ENCODE measurements around the gene PHF21B.
A peak's percentile ranks its signal among the peaks of the same experiment; 100 is the strongest.

The PHF21B gene

DNA sequence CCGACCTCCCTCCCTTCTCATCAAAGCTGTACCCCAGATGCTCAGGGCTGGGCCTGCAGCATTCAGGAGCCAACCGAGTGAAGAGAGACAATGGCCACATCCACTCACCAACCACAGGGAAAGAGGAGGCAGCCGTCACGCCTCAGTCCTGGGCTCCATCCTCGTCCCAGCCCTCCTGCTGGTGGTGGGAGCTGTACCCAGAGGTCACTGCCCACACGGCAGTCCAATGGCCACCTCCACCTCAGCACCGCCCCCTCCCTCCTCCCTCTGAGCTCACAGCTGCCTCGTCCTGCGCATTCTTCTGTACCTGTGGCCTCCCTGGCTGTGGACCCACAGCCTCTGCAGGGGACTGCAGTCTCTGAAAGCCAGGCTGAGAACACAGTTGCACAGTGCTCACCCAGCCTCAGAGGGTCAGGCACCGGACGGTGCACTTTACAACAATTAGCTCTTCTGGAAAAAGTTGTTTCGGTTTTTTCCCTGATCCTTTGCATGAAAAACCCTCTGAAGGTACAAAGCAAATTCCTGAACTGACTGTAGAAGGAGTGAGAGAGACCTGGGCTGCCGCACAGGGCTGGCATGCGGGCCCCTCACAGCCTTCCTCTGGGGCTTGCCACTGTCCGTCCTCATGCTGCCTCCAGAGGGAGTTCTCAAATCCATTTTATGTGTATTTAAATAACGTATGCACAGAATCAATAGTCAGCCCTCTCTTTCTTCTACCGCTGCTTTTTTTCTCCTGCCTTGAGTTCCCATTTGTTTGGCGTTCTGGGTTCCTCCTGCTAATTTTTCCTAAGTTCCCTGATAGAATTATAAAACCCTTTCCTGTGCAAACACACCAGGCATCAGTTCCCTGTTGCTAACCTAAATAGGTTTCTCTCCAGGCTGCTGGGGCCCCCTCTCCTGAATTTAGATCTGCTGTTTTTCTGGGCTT lies 52.7 kb downstream of the PHF21B start:
- DNase-seq, result no peak

DNA sequence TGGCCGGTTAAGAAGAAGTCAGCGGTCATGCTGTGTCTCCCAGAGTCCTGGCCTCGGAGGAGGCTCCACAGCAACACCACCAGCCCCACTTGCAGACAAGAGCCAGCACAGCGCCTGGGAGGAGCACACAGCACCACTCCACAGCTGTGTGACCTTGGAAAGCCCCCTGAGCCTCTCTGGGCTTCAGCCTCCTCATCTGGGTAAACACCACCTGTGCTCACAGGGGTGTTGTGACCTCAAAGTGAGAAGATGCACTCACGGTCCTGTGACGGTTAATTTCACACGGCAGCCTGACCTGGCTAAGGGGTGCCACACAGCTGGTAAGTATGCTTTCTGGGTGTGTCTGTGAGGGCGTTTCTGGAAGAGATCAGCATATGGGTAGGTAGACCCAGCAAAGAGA lies 54.7 kb downstream of the PHF21B start:
- no peak for DNase-seq

DNA sequence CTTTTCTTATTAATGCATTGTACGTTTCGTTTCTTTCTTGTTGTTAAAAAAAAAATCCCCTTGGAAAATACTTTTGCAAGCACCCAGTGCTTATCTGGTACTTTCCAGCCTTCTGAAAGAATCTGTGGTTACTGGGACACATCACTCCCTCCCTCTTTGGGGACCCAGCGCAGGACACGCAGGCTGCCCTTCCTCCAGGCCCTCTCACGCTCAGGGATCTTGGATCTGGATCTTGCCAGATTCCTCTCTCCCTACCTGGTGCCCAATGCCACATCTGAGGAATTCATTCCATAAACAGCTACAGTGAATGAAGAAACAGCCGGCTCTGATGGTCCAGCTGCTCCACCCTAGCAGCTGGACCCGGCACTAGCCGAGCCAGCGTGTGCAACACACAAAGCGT lies 55.7 kb downstream of the PHF21B start:
- no peak for DNase-seq

DNA sequence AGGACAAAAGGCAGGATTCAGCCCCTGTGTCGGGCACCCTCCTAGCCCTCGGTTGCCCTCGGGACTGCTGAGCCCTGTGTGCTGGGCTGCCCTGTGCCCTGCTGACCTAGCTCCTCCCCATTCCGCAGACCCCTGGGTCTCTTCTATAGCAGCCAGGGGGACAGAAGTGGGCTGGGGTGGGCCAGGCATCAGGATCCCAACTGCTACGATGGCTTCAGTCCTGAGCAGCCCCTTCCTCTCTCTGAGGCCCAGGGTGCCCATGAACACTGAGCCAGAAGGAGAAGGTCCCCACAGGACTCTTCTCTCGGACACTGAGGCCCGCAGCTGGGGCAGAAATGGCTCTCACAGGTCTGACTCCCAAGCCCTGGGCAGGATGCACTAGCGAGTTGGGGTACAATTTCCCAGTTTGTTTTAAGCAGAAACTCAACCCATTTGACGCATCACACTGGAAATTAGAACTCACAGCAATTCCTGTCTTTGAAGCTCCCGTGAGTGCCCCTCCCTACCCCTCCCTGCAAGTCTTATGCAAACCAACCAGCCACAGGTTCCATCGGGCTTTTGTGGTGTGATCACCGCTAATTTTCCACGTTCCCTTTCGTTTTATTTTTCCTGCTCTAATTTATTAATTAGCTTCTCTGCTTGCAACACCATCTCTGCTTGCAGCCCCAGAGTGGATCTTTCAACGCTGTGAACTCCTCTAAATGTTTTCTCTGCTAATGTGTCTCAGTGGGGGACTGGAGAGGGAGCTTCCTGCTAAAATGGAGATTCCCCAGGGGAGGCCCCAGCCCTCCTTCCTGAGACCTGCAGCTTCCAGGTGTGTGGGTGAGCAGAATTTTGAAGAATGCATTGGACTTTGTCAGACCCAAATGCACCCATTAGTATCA lies 56.7 kb downstream of the PHF21B start:
- no peak for DNase-seq

DNA sequence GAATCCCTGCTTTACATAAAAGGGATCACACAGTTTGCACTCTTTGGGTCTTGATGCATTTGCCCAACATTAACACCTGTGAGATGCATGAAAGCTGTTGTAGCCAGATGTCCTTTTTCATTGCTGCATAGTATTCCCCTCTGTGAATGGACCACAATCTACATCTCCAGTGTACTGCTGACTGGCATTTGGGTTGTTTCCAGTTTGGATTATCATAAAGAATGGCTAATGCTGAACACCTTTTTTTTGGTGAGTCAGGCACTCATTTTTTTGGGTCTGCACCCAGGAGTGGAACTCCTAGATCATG lies 58.3 kb downstream of the PHF21B start:
- no peak for DNase-seq

DNA sequence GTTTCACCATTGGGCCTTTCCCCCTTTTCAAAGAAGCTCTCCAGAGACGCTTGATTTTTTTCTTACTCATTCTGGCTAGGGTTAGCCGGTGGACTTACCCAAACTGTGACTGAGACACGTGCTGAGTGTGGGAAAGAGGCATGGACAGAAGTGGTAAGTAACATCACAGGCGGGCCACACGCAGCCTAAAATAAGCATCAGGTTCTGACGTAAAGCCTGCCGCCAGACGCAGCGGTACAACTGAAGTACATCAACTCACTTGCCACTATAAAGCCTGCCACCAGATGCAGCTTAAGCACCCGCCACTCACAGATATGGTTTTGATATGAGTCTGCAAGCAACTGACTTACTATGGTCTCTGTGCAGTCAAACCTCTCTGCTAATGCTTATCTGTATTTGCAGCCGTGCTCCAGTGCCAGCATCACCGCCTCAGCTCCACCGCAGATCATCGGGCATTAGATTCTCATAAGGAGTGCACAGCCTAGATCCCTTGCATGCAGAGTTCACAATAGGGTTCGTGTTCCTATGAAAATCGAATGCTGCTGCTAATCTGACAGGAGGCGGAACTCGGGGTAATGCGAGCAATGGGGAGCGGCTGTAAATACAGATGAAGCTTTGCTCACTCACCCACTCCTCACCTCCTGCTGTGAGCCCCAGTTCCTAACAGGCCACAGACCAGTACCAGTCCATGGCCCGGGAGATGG lies 58.8 kb downstream of the PHF21B start:
- no peak for DNase-seq

DNA sequence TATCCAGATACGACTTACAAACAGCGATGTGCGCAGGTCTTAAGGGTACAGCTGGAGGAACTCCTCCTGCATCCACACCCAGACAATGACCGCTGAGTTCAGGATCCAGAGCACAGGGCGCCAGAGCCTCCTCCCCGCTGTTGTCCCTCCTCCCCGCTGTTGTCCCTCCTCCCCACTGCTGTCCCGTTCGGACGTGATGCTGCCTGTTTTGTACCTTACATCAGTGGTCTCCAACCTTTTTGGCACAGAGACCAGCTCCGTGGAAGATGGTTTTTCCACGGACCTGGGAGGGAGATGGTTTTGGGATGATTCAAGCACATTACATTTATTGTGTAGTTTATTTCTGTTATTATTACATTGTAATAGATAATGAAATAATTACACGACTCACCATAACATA lies 62.0 kb downstream of the PHF21B start:
- DNase-seq, result no peak

DNA sequence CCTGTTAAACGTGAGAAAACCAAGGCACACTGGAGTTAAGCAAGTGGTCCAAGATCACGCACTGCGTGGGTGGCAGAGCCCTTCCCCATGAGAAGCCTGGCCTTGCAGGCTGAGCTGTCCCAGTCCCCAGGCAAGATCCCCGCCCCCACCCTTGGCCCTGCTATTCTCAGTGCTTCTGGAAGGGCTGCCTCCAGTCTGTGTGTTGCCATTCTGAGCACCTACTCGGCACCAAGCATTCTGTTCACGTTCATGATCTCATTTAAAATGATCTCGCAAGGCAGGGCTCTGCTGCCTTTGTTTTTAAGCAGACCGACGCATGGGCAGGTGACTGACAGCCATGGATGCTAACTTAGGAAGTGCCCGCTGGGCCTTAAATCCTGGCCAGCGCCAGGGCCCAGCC lies 62.8 kb downstream of the PHF21B start:
- no peak for DNase-seq

DNA sequence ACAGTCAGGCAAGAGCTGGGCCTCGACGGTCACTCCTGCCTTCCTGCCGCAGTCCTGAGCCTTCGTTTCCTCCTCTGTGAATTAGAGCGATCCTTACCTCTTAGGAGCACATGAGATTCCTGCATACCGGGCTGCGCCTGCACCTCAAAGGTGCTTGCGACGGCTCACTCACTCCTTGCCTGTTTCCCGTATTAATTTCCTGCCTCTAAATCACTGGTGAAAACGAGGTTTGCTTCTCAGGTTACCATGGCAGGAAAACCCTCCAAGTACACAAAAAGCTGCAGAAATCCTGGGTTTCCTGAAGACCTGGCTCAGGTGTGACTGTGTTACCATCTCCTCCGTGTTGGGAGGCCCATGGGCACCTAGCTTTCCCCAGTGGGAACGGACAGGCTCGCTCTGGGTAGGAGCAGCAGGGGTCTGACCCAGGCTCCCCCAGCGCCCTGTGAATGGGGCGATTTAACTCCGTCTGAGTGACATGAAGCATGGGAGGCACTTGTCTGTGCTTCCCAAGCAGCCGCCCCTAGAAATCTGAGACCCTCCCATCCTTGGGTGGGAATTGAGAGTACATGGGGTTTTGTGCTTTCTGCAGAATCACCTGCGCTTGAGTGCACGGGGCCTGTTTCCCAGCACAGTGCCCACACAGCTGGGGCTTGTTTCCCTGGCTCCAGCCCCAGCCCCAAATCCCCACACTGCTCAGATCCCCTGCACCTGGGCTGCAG lies 64.8 kb downstream of the PHF21B start:
- no peak for DNase-seq

DNA sequence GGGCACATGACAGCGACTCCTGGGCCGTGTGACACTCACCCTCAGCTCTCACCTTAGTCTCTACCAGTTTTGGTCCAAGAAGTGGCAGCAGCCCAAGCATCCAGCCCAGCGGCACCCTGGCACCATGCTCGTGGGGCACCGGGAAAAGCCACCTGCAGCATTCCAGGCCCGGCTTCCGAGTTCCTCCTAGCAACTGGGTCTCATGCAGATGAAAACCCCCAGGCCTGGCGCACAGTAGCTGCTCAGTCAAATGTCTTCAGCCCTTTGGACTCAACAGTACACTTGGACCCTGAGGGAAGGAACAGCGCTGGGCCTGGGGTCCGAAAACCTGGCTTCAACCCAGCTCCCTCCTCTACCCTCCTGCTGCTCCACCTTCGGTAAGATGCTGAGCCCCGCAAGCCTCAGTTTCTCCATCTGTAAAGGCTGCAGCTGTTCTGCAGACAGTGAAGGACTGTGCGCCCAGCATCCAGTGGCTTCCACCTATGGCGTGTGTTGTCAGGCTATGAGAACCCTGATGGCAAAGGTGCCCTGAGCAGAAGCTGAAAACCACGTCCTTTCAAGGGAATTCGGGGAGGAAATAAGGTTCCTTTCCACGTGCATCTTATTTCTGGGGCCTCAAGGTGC lies 66.0 kb downstream of the PHF21B start:
- DNase-seq, result no peak

DNA sequence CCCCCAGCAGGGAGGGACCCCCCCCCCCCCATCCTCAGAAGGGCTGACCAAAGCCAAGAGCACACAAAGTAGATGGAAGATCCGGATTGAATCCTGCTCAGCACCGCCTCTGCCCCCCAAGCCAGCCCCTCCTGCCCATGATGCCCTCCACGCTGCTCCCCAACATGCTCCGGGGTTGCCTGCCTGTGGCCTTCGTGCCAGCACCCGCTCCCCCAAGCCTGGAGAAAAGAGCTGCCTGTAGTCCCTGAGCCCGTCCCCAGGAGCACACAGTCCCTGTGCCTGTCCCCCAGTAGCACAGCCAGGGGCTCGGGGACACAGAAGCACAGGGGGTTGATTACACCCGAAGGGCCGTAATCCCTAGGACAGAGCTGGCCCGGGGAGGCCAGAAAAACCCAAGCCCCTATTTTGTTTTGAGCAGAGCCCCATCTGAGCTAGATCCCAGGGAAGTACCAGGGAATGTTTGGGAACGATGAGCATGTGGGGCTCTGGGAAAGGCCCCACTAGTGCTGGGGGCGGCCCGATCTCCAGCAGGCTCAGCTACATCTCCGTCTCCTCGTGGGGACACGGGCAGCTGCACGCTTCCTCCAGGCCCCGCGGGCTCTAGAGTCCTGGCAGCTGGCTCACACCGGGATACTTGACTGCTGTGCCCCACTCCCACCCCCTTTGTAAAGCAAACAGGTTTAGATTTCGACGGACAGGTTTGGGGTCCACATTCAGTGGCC lies 66.7 kb downstream of the PHF21B start:
- no peak for DNase-seq

DNA sequence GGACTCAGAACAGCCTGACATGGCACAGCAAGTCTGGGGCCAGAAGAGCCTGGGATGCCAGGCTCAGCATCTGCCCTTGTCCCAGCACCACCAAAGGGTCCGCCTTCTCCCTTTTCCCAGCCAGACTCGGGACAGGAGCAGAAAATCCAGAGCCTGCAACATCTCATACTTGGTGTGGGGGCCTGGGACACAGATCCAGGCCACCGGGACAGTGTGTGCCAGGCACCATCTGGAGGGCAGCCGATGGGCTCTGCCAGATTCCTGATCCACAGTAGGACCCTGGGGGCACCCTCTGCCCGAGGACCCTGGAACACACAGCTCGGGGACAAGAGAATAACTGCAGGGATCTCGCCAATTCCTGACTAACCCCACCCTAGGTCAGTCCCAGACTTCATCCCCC lies 67.7 kb downstream of the PHF21B start:
- DNase-seq, result no peak

DNA sequence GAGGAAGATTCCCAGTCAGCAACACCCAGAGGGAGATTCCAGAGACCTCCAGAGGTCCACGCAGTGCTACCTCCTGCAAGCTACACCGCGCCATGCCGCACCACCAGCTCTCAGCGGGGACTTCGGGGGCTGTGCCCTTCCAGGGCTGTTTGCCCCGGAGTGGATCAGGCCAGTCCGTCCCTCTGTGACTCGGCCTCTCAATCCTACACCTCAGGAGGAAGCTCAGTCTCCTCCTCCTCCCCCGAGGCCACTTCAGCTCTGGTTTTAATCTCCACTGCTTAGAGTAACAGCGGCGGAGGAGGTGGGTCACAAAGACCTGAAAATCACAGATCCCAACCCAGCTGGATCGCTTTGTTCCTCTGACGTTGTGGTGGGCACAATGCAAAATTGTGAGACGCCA lies 68.6 kb downstream of the PHF21B start:
- DNase-seq, result peak; percentile 15

DNA sequence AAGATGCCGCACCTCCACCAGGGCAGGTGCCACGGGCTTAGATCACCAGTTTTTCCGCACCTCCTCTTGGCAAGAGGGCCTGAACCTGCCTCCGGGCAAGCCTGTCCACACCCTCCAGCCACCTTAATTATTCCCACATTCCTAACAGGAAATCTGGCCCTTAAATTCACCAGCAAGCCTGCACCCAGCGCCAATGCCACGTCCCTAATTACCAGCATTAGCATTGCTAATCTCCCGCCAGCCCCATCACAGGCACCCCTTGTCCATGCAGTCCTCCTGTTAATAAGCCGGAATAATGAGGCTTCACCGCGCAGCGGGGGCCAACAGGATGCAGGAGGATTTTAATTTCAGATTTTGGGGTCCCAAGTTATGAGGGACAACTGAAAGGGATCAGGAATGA lies 69.7 kb downstream of the PHF21B start:
- DNase-seq, result peak; percentile 50

DNA sequence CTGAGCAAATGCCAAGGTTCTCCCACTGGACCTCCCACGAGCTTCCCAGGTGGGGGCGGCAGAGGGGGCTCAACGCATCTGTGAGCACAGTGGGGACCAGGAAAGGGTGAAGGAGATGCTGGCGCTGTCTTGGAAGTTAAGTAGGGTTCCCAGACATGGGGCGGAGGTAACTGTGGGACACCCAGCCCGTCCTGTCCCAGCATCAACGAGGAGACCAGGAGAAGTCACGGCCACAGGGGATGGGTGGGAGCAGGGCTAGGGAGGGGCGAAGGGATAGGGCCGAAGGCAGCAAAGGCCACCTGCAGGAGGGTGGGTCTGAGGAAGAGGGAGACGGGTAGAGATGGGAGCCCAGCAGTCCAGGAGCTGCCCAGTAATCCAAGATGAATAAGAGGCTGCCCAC lies 70.4 kb downstream of the PHF21B start:
- DNase-seq, result no peak

DNA sequence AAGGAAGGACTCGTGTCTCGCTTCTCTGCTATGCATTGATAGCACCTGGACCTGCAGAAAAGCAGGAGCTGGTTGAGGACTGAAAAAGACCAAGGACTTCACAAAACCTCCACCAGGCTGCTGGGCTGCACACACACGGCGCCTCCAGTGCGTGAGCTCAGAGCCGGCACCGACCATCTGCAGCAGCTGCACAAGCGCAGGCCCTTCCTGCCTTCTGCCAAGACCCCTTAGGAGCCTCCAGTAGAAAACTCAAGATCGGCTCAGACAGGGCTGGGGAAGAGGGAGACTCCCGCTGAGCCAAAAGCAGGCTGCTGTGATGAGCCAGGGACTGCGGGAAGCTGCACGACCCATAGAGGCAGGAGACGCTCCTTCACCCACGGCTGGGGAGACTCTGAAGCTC lies 70.9 kb downstream of the PHF21B start:
- DNase-seq, result peak; percentile 12

DNA sequence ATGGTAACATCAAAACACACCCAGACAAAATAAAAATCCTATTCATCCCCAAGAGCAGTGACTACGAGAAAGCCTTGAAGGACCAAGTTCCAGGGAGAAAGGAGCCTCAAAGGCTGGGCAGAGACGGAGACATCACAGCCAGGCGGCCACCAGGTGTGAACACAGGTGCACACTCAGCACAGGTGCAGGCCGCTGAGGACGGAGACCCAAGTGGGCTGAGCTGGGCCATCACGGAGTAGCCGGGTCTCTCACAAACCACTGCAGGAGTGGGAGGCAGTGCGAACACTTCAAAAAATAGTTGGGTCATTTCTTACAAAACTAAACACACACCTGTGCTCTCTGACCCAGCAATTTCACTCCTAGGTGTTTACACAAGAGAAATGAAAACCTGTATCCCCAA lies 72.6 kb downstream of the PHF21B start:
- no peak for DNase-seq

DNA sequence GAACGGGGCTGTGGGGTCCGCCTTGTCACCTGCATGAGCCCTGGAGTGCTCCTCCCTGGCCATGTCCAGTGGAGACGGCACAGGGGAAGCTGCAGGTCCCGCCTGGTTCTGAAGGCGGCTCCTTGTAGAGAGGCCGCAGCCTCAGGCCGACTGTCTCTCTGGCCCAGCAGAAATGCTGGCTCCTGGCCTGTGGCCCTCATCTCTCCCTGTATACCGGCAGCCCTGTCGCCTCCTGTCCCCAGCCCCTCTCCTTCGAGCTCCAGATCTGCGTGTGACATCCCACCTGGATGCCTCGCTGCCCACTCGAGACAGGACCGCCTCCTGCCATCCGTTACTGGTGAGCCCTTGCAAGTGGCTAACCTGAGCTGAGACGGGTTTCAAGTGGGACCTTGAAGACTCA lies 73.6 kb downstream of the PHF21B start:
- no peak for DNase-seq

DNA sequence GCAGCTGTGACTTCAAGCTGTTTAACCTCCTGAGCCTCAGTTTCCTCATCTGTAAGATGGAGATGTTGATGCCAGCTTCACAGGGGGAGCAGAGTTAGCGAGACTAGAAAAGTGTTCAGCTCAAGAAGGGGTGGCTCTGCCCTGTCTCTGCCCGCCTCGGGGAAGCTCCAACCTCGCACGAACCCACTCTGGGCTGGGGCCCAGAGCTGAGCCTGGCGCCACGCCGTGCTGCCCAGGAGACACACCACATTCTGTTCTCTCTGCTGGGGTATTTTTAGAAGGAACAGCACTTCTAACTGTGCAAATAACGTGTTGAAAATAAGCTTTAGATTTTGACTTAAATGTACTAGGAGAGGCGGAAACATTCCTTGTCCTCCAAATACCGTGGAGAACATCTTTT lies 74.1 kb downstream of the PHF21B start:
- DNase-seq, result no peak

DNA sequence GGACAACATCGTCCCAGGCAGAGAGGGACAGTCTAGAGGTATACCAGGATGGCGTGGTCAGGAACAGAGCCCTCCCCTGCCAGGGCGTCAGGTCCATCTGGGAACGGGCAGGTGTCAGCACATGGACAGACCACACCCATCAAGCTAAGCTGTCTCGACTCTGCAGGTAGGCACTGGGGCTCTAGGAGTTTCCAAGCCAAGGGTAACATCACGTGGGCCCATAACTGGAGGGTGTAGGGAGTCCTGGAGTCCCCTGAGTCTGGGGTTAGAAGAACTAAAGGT lies 75.4 kb downstream of the PHF21B start:
- DNase-seq, result no peak

DNA sequence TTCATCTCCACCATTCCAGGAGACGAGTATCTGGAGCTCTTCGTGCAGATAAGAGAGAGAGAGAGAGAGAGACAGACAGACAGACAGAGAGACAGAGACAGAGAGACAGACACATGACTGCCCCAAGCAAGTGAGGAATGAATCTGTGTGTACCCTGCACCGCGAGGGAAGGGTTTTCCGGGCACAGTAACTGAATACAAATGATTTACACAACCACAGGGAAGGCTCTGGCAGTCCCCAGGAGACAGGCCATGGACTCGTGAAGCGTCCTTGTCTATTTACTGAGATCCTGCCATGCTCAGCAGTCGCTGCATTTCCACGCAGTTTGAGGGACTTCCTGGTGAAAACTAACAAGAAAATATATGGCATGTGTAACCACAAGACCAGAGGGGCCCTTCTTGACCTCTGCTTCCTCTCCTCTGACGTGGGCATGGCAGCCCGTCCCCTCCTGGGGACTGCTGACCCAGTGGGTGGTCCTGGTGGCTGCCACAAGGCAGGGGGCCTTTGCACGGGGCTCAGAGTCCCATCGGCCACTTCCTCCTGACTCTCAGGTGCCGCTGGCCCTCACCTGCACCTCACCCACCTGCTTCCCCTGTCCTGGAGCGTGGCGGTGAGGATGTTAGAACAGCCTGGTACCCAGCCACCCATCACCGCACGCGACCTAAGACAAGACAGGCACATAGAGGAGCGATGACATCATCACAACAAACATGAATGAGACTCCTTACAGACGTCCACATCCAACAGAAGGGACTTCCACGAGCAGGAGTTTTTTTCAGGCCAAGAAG lies 75.9 kb downstream of the PHF21B start:
- DNase-seq, result no peak
